Measurements from ENCODE around the gene DCST2. TPM values are rescaled to one million over a fixed set of nuclear protein-coding genes. Genes with fewer than 3 reads are reported as not detected.
A peak's percentile ranks its signal among the peaks of the same experiment; 100 is the strongest.

Gene DCST2
- total and polyA plus RNA-seq, 10 of the 15 experiments (the other 5 are each of a cell fraction or from before 2014, with no cell fraction given): 0.33 to 0.41 (median 0.36) TPM; not detected in 7

- Histone ChIP-seq H3K27ac (ENCODE audit: control insufficient read depth, insufficient read depth) (no peak overlapping the region), H3K4me2 (ENCODE audit: control insufficient read depth, insufficient read depth) (no peak overlapping the region), H4K20me1 (ENCODE audit: control insufficient read depth, insufficient read depth) (no peaks in the 10 kb centered on the region), H3K79me2 (ENCODE audit: control insufficient read depth, insufficient read depth, low read length) (no peaks in the 10 kb centered on the region), H3K9me3 (replicated peaks; ENCODE audit: control insufficient read depth, insufficient read depth, low read length) (no peaks in the 10 kb centered on the region), H3K27me3 (replicated peaks in 1 of 2; ENCODE audit: control insufficient read depth in 2 of 2, insufficient read depth in 2 of 2, low read length in 1 of 2) (peaks cover 11 to 15% of the 10 kb centered on the region in 2 experiments; a peak in 3 of 4 replicates), H3K9ac (ENCODE audit: control insufficient read depth, insufficient read depth, low read length) (no peak overlapping the region), H3K4me3 (no peak overlapping the region), H3K36me3 (ENCODE audit: control insufficient read depth in 2 of 2, insufficient read depth in 2 of 2, low read length in 1 of 2) (no peaks in the 10 kb centered on the region), H2AFZ (ENCODE audit: control insufficient read depth, low read depth, low read length) (no peak overlapping the region), H3K4me1 (ENCODE audit: control insufficient read depth, insufficient read depth, low read length) (peaks cover 19% of the 10 kb centered on the region)
- no peak for FAIRE-seq
- TF ChIP-seq MAX (IDR thresholded peaks at IDR 0.05; ENCODE audit: low read depth, low read length): no peak
- TF ChIP-seq RAD21 (IDR thresholded peaks at IDR 0.05; ENCODE audit: insufficient read depth, low read depth, low read length): no peak
- TF ChIP-seq BMI1 (IDR thresholded peaks at IDR 0.05; ENCODE audit: borderline replicate concordance): no peak
- peak; percentile 55 to 72; a peak in 3 of 4 replicates for TF ChIP-seq SRF (IDR thresholded peaks at IDR 0.05; ENCODE audit: low read depth in 2 of 2, low read length in 2 of 2)
- no peak for TF ChIP-seq USF2 (IDR thresholded peaks at IDR 0.05; ENCODE audit: borderline replicate concordance, low read depth, low read length)
- no peak for TF ChIP-seq NR2C2 (IDR thresholded peaks at IDR 0.05; ENCODE audit: borderline replicate concordance, control insufficient read depth, insufficient read length, low read depth)
- no peak for TF ChIP-seq SUZ12 (IDR thresholded peaks at IDR 0.05; ENCODE audit: unreplicated experiment)
- WGBS (ENCODE audit: insufficient coverage, insufficient replicate concordance, low lambda C conversion rate, missing lambda C conversion rate): 0% methylated on average over 1 of the region's 1 CpG
- POLR2A ChIA-PET: interaction anchor here (1.0 to 1.5 kb wide), 2 partner anchors 10 to 12 kb away, joined by 3 to 5 read pairs; no protein-coding TSS in a partner anchor
- RAD21 ChIA-PET (ENCODE audit: unreplicated experiment): interaction anchor here (1.7 kb wide), 1 partner anchor 12 kb away, joined by 7 read pairs; the partner anchor contains the start of gene EFNA4
- in situ Hi-C loops (cut with MboI): no loop called here
- no peak for DNase-seq (ENCODE audit: low read depth, low spot score)
- CTCF ChIA-PET: interaction anchor here (0.7 to 3.2 kb wide), 5 partner anchors 9 to 869 kb away, joined by 3 to 32 read pairs (median 8); partner anchors contain the start of gene EFNA4
- BruUV-seq (replicated peaks): no TSS peak
- SMC1A ChIA-PET (ENCODE audit: uncharacterized antibody, unreplicated experiment): interaction anchor here (0.8 to 1.2 kb wide), 3 partner anchors 15 to 92 kb away, joined by 3 to 4 read pairs (median 3); no protein-coding TSS in a partner anchor
- ATAC-seq: no peak
- intact Hi-C loops (cut with micrococcal nuclease; ENCODE audit: unreplicated experiment): no loop called here
These were observed 42.8 kb upstream of the DCST2 start for GRCh38 chr1:155076371-155076770.
